WERI-Rb-1 (cell line): Measurements from ENCODE around the gene TFIP11.

ENCODE experiments used
- DNase-seq: peaks from one replicate; pipeline ENCODE4 v3.0.0-alpha.2; 2020
- H3K27ac ChIP-seq: fragments of 250-450 bp; sonication (Bioruptor Pico); 2 replicates; pipeline ENCODE4 v1.5.1; 2020; ENCODE audit warnings: mild to moderate bottlenecking, moderate library complexity
- H3K27me3 ChIP-seq: fragments of 250-450 bp; sonication (Bioruptor Pico); 2 replicates; pipeline ENCODE4 v1.5.1; 2021; ENCODE audit warnings: mild to moderate bottlenecking, low read depth, moderate library complexity; ENCODE audit not compliant: insufficient read depth, severe bottlenecking
- H3K36me3 ChIP-seq: fragments of 250-450 bp; sonication (Bioruptor Pico); 2 replicates; pipeline ENCODE4 v1.5.1; 2020; ENCODE audit warnings: mild to moderate bottlenecking, moderate library complexity
- H3K4me3 ChIP-seq: 2 replicates; pipeline ENCODE4 v1.5.1; 2011; ENCODE audit warnings: low read depth, mild to moderate bottlenecking, control low read depth, low read length
- H3K9me3 ChIP-seq: fragments of 250-450 bp; sonication (Bioruptor Pico); 2 replicates; pipeline ENCODE4 v1.5.1; 2021; ENCODE audit warnings: mild to moderate bottlenecking, moderate library complexity; ENCODE audit not compliant: severe bottlenecking
- CTCF ChIP-seq: IDR thresholded peaks from 2 replicates; pipeline ENCODE4 v1.5.1; 2011; ENCODE audit warnings: low read depth, mild to moderate bottlenecking, control low read depth, inconsistent platforms, low read length

TFIP11 gene

GRCh38 chr22:26499188-26499703, 13.0 kb downstream of the TFIP11 start:
- H3K4me3 ChIP-seq, result no peak overlapping the region
- no peak for TF ChIP-seq CTCF
- DNase-seq, result no peak
- no peak overlapping the region for H3K27ac ChIP-seq
- no peaks in the 10 kb centered on the region for H3K9me3 ChIP-seq
- H3K36me3 ChIP-seq, result peaks cover 81% of the 10 kb centered on the region
- H3K27me3 ChIP-seq, result no peaks in the 10 kb centered on the region

GRCh38 chr22:26496456-26496855, 15.8 kb downstream of the TFIP11 start:
- TF ChIP-seq CTCF, result no peak
- Histone ChIP-seq H3K27ac (no peak overlapping the region), H3K4me3 (no peak overlapping the region), H3K36me3 (peaks cover 83% of the 10 kb centered on the region), H3K27me3 (no peaks in the 10 kb centered on the region), H3K9me3 (no peaks in the 10 kb centered on the region)
- no peak for DNase-seq

- no peak for TF ChIP-seq CTCF
- DNase-seq, result no peak
- Histone ChIP-seq H3K36me3 (peaks cover 83% of the 10 kb centered on the region), H3K27me3 (no peaks in the 10 kb centered on the region), H3K4me3 (no peak overlapping the region), H3K27ac (no peak overlapping the region), H3K9me3 (no peaks in the 10 kb centered on the region)
Measured at GRCh38 chr22:26494506-26494905, 17.8 kb downstream of the TFIP11 start.

- TF ChIP-seq CTCF, result no peak
- no peaks in the 10 kb centered on the region for H3K27me3 ChIP-seq
- no peaks in the 10 kb centered on the region for H3K9me3 ChIP-seq
- DNase-seq, result no peak
- H3K36me3 ChIP-seq, result peaks cover 93% of the 10 kb centered on the region
- no peak overlapping the region for H3K4me3 ChIP-seq
- H3K27ac ChIP-seq, result no peak overlapping the region
Measured at GRCh38 chr22:26492220-26492619, 20.1 kb downstream of the TFIP11 start.

GRCh38 chr22:26489447-26490036, 22.7 kb downstream of the TFIP11 start:
- DNase-seq, result no peak
- Histone ChIP-seq H3K36me3 (peaks cover 74% of the 10 kb centered on the region), H3K27me3 (no peaks in the 10 kb centered on the region), H3K9me3 (no peaks in the 10 kb centered on the region), H3K4me3 (no peak overlapping the region), H3K27ac (no peak overlapping the region)
- no peak for TF ChIP-seq CTCF

- TF ChIP-seq CTCF, result no peak
- H3K27me3 ChIP-seq, result no peaks in the 10 kb centered on the region
- peaks cover 3% of the 10 kb centered on the region for H3K9me3 ChIP-seq
Measured at GRCh38 chr22:26487996-26488395, 24.3 kb downstream of the TFIP11 start.

More at GRCh38 chr22:26487996-26488395, 24.3 kb downstream of the TFIP11 start:
- Histone ChIP-seq H3K27ac (no peak overlapping the region), H3K4me3 (no peak overlapping the region), H3K36me3 (peaks cover 59% of the 10 kb centered on the region)
- no peak for DNase-seq
